ENCODE data around the gene C12orf57. TPM values are rescaled to one million over a fixed set of nuclear protein-coding genes. Genes with fewer than 3 reads are reported as not detected.

Gene C12orf57
- total and polyA plus RNA-seq, 9 of the 15 experiments (the other 6 are each of a cell fraction or from before 2014, with no cell fraction given): 26.7 to 191 (median 107) TPM

GRCh38 chr12:6966351-6966750 is 22.5 kb downstream of the C12orf57 start:
- peak overlapping the region in 1 of 2 experiments; percentile 60; a peak in 1 of 4 replicates for H3K9ac ChIP-seq (ENCODE audit: insufficient read depth in 1 of 2, low read depth in 2 of 2, low read length in 2 of 2)
- BruUV-seq (replicated peaks): no TSS peak
- no peak for ATAC-seq
- no peaks in the 10 kb centered on the region for H3K9me1 ChIP-seq (ENCODE audit: control insufficient read depth, insufficient read depth, low read length)
- intact Hi-C loops (cut with micrococcal nuclease) (loop anchor here (10.0 kb wide), 1 partner anchor 218 kb away; the partner anchor contains the start of gene PEX5), in situ Hi-C loops (cut with MboI) (no loop called here)
- no peaks in the 10 kb centered on the region for H3K27me3 ChIP-seq (ENCODE audit: control insufficient read depth in 2 of 2, insufficient read depth in 2 of 2, low read length in 2 of 2)
- H3K9me3 ChIP-seq (replicated peaks; ENCODE audit: control insufficient read depth, insufficient read depth, low read depth, low read length): no peaks in the 10 kb centered on the region
- H3K36me3 ChIP-seq (ENCODE audit: control insufficient read depth, insufficient read depth, low read length): peaks cover 49% of the 10 kb centered on the region
- DNase-seq (ENCODE audit: extremely low read depth in 1 of 4, low spot score in 3 of 4): no peak
- no peak overlapping the region for H2AFZ ChIP-seq (ENCODE audit: low read depth, low read length)
- FAIRE-seq: no peak
- H3K27ac ChIP-seq (ENCODE audit: extremely low read depth, low read depth, low read length): no peak overlapping the region; the same call in 2 of the 3 replicates
- TF ChIP-seq POLR2AphosphoS5 (IDR thresholded peaks at IDR 0.05; ENCODE audit: control insufficient read depth, insufficient read depth, low read depth, low read length) (peak; percentile 24; the same call in 1 of the 2 replicates), MED1 (CRISPR knock-in tag; IDR thresholded peaks at IDR 0.05; ENCODE audit: borderline replicate concordance) (no peak), SP2 (IDR thresholded peaks at IDR 0.05; ENCODE audit: extremely low read depth, low read depth, low read length, poor library complexity, severe bottlenecking) (no peak), HIVEP1 (CRISPR knock-in tag; IDR thresholded peaks at IDR 0.05) (no peak)
- ChIA-PET POLR2A (interaction anchor here (0.6 to 1.6 kb wide), 7 partner anchors 19 to 145 kb away, joined by 3 to 6 read pairs (median 3); partner anchors contain the start of genes C12orf57 and RNU7-1), CTCF (ENCODE audit: low intra/inter-chr PET ratio) (no interaction called here)
- H3K79me2 ChIP-seq (ENCODE audit: control insufficient read depth, insufficient read depth, low read length): peaks cover 46% of the 10 kb centered on the region
- no peak overlapping the region for H3K4me3 ChIP-seq
- 68% methylated on average over 5 of the region's 7 CpGs for WGBS (ENCODE audit: insufficient coverage, low coverage, missing lambda C conversion rate)
- no peak overlapping the region for H3K4me2 ChIP-seq (ENCODE audit: insufficient read depth, low read length)
- no peaks in the 10 kb centered on the region for H4K20me1 ChIP-seq (replicated peaks; ENCODE audit: control insufficient read depth, insufficient read depth, low read length)
- peaks cover 47 to 60% of the 10 kb centered on the region in 2 experiments for H3K4me1 ChIP-seq (replicated peaks in 1 of 2; ENCODE audit: control insufficient read depth in 2 of 2, insufficient read depth in 2 of 2, low read length in 2 of 2)

DNA sequence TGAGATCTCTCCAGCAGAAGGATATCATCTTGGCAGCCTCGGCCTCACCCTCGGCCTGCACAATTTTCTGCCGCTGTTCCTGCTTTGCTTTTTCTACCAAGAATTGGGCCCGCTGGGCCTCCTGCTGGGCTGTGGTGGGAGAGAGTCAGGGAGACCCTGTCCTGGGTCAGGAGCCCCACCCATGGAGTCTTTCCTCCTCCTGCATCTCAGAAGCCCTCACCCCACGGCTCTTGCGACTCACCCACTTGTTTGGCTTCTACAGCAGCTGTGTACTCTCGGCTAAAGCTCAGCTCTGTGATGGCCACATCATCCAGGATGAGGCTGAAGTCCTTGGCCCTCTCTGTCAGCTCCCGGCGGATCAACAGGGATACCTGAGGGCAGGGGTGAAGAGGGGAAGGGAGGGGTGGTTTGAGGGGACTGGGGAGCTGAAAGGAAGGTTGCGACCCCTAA is 23.9 kb downstream of the C12orf57 start:
- ChIA-PET CTCF (ENCODE audit: low intra/inter-chr PET ratio) (no interaction called here), POLR2A (interaction anchor here (0.8 to 3.0 kb wide), 3 partner anchors 21 to 71 kb away, joined by 3 to 10 read pairs (median 5); partner anchors contain the start of genes C12orf57 and RNU7-1)
- Histone ChIP-seq H3K9me3 (replicated peaks; ENCODE audit: control insufficient read depth, insufficient read depth, low read depth, low read length) (no peaks in the 10 kb centered on the region), H3K9ac (ENCODE audit: insufficient read depth in 1 of 2, low read depth in 2 of 2, low read length in 2 of 2) (peak overlapping the region; percentile 79 to 99; a peak in 3 of 4 replicates), H3K9me1 (ENCODE audit: control insufficient read depth, insufficient read depth, low read length) (no peaks in the 10 kb centered on the region), H3K36me3 (ENCODE audit: control insufficient read depth, insufficient read depth, low read length) (peaks cover 58% of the 10 kb centered on the region), H3K27me3 (ENCODE audit: control insufficient read depth in 2 of 2, insufficient read depth in 2 of 2, low read length in 2 of 2) (no peaks in the 10 kb centered on the region), H4K20me1 (replicated peaks; ENCODE audit: control insufficient read depth, insufficient read depth, low read length) (no peaks in the 10 kb centered on the region), H3K27ac (ENCODE audit: extremely low read depth, low read depth, low read length) (peak overlapping the region; percentile 99; the same call in 2 of the 3 replicates), H2AFZ (ENCODE audit: low read depth, low read length) (no peak overlapping the region), H3K4me1 (replicated peaks in 1 of 2; ENCODE audit: control insufficient read depth in 2 of 2, insufficient read depth in 2 of 2, low read length in 2 of 2) (peaks cover 40 to 47% of the 10 kb centered on the region in 2 experiments), H3K4me3 (no peak overlapping the region), H3K79me2 (ENCODE audit: control insufficient read depth, insufficient read depth, low read length) (peaks cover 57% of the 10 kb centered on the region), H3K4me2 (ENCODE audit: insufficient read depth, low read length) (no peak overlapping the region)
- DNase-seq (ENCODE audit: extremely low read depth in 1 of 4, low spot score in 3 of 4) (no peak), FAIRE-seq (no peak), ATAC-seq (no peak)
- whole genome bisulfite sequencing (ENCODE audit: insufficient coverage, low coverage, missing lambda C conversion rate): 90% methylated on average over 7 of the region's 10 CpGs
- TF ChIP-seq AFF4 (CRISPR knock-in tag; IDR thresholded peaks at IDR 0.05): no peak
- TF ChIP-seq RB1 (IDR thresholded peaks at IDR 0.05; ENCODE audit: low read depth): no peak
- TF ChIP-seq RBFOX2 (IDR thresholded peaks at IDR 0.05; ENCODE audit: low read depth, low read length): 0 out of 2 replicates have a peak, but pooled peaks have one; percentile 30
- TF ChIP-seq TAF9B (IDR thresholded peaks at IDR 0.05; ENCODE audit: partially characterized antibody): no peak
- TF ChIP-seq, protein P1, sequence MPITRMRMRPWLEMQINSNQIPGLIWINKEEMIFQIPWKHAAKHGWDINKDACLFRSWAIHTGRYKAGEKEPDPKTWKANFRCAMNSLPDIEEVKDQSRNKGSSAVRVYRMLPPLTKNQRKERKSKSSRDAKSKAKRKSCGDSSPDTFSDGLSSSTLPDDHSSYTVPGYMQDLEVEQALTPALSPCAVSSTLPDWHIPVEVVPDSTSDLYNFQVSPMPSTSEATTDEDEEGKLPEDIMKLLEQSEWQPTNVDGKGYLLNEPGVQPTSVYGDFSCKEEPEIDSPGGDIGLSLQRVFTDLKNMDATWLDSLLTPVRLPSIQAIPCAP (CRISPR knock-in tag; IDR thresholded peaks at IDR 0.05; ENCODE audit: borderline replicate concordance): no peak
- TF ChIP-seq HSF4 (CRISPR knock-in tag; IDR thresholded peaks at IDR 0.05; ENCODE audit: borderline replicate concordance): no peak
- no TSS peak for BruUV-seq (replicated peaks)
- intact Hi-C loops (cut with micrococcal nuclease): loop anchor here (10.0 kb wide), 1 partner anchor 217 kb away; the partner anchor contains the start of gene PEX5
- in situ Hi-C loops (cut with MboI): no loop called here
